H1 (cell line): ENCODE measurements around the gene FBLIM1. TPM values are rescaled to one million over a fixed set of nuclear protein-coding genes. Genes with fewer than 3 reads are reported as not detected.

Source experiments
- CTCF ChIA-PET: fragments of 300-600 bp; sonication (Branson Sonifier 250); formaldehyde crosslinking; loops from one replicate; lab custom pipeline; 2021; ENCODE audit not compliant: partially characterized antibody; lab: Charles Lee
- POLR2A ChIA-PET: fragments of 300-600 bp; sonication (Branson Sonifier 250); formaldehyde crosslinking; loops from one replicate; lab custom pipeline; 2021; ENCODE audit warnings: inconsistent platforms; ENCODE audit not compliant: partially characterized antibody; lab: Charles Lee
- DNase-seq, 2 experiments: peaks; one replicate each; pipeline versions ENCODE4 v3.0.0 to v3.0.0-alpha.2; 2010 to 2022; ENCODE audit warnings: low spot score in 2 of 2, low read depth in 1 of 2, mixed read lengths in 1 of 2
- FAIRE-seq: peaks from 2 replicates; lab custom pipeline; 2011; peaks lifted over from hg19 to GRCh38; lab: Jason Lieb, UNC
- H2AFZ ChIP-seq: 2 replicates; pipeline ENCODE4 v1.8.1; 2012; ENCODE audit warnings: low read length, inconsistent platforms
- H2AK5ac ChIP-seq: 2 replicates; pipeline ENCODE4 v1.6.1; 2013; ENCODE audit warnings: low read depth, low read length
- H2BK120ac ChIP-seq: replicated peaks from 2 replicates; pipeline ENCODE3; 2013; ENCODE audit warnings: low read depth, low read length, inconsistent platforms
- H2BK12ac ChIP-seq: 2 replicates; pipeline ENCODE4 v1.6.1; 2013; ENCODE audit warnings: low read depth, low read length
- H2BK15ac ChIP-seq: 2 replicates; pipeline ENCODE4 v1.6.1; 2013; ENCODE audit warnings: low read length
- H2BK20ac ChIP-seq: 2 replicates; pipeline ENCODE4 v1.6.1; 2013; ENCODE audit warnings: low read length
- H2BK5ac ChIP-seq: 2 replicates; pipeline ENCODE4 v1.6.1; 2013; ENCODE audit warnings: low read depth, low read length
- H3K14ac ChIP-seq: 2 replicates; pipeline ENCODE4 v1.6.1; 2013; ENCODE audit warnings: inconsistent platforms; ENCODE audit not compliant: insufficient read length
- H3K18ac ChIP-seq: 2 replicates; pipeline ENCODE4 v1.6.1; 2013; ENCODE audit warnings: low read length; ENCODE audit errors: extremely low read depth
- H3K23ac ChIP-seq: 2 replicates; pipeline ENCODE4 v1.6.1; 2013; ENCODE audit warnings: inconsistent platforms; ENCODE audit not compliant: insufficient read length
- H3K23me2 ChIP-seq: 2 replicates; pipeline ENCODE4 v1.6.1; 2013; ENCODE audit warnings: low read depth, low read length
- H3K27ac ChIP-seq: 2 replicates; pipeline ENCODE4 v1.6.1; 2011; ENCODE audit warnings: low read depth, low read length, inconsistent platforms
- H3K27me3 ChIP-seq, 4 experiments: replicated peaks in 1 of 4; 1 replicate in 1 of 4; 2 replicates in 3 of 4; pipeline versions ENCODE4 v1.6.1 to v1.8.1; 2011 to 2013; ENCODE audit warnings: low read length in 3 of 4, mild to moderate bottlenecking in 3 of 4, inconsistent platforms in 2 of 4, mixed read lengths in 2 of 4, moderate library complexity in 1 of 4; ENCODE audit not compliant: control insufficient read depth in 3 of 4, insufficient read depth in 3 of 4; ENCODE audit errors: extremely low read depth in 1 of 4
- H3K36me3 ChIP-seq, 4 experiments: 2 replicates each; pipeline versions ENCODE4 v1.6.1 to v1.8.1; 2011 to 2013; ENCODE audit warnings: mild to moderate bottlenecking in 4 of 4, low read length in 3 of 4, moderate library complexity in 2 of 4, control low read depth in 1 of 4, inconsistent platforms in 1 of 4; ENCODE audit not compliant: insufficient read depth in 4 of 4, control insufficient read depth in 2 of 4
- H3K4ac ChIP-seq: replicated peaks from 2 replicates; pipeline ENCODE3; 2013; ENCODE audit warnings: low read length, low read depth, mixed read lengths, inconsistent platforms; ENCODE audit not compliant: insufficient read length
- H3K4me1 ChIP-seq, 4 experiments: replicated peaks in 1 of 4; 1 replicate in 1 of 4; 2 replicates in 3 of 4; pipeline versions ENCODE4 v1.6.1 to v1.8.1; 2011 to 2013; ENCODE audit warnings: low read length in 3 of 4, inconsistent platforms in 2 of 4, mixed read lengths in 1 of 4; ENCODE audit not compliant: insufficient read depth in 4 of 4, control insufficient read depth in 3 of 4
- H3K4me2 ChIP-seq, 2 experiments: 2 replicates each; pipeline versions ENCODE4 v1.6.1 to v1.8.1; 2011 to 2013; ENCODE audit warnings: low read depth in 2 of 2, low read length in 2 of 2, control low read depth in 1 of 2, inconsistent platforms in 1 of 2, mild to moderate bottlenecking in 1 of 2; ENCODE audit not compliant: insufficient read depth in 1 of 2
- H3K4me3 ChIP-seq, 4 experiments: fragments of 200-600, 300-600 bp in 1 of 4; sonication (generic), shearing (Covaris generic), sonication (Bioruptor Twin) in 1 of 4; 2 replicates each; pipeline versions ENCODE4 v1.5.1 to v1.8.1; 2011 to 2016; ENCODE audit warnings: low read length in 4 of 4, low read depth in 3 of 4, control low read depth in 2 of 4, inconsistent platforms in 2 of 4, mild to moderate bottlenecking in 2 of 4, mixed read lengths in 1 of 4, moderate library complexity in 1 of 4; ENCODE audit not compliant: insufficient read depth in 2 of 4; ENCODE audit errors: extremely low read depth in 1 of 4
- H3K56ac ChIP-seq: replicated peaks from 2 replicates; pipeline ENCODE3; 2013; ENCODE audit warnings: low read depth, mild to moderate bottlenecking, mixed read lengths, low read length, inconsistent platforms; ENCODE audit not compliant: insufficient read length
- H3K79me1 ChIP-seq: 2 replicates; pipeline ENCODE4 v1.6.1; 2013; ENCODE audit warnings: low read depth, low read length, control low read depth
- H3K79me2 ChIP-seq, 2 experiments: 2 replicates each; pipeline versions ENCODE4 v1.6.1 to v1.8.1; 2012 to 2013; ENCODE audit warnings: low read length in 2 of 2, mild to moderate bottlenecking in 2 of 2, inconsistent platforms in 1 of 2; ENCODE audit not compliant: insufficient read depth in 2 of 2, control insufficient read depth in 1 of 2
- H3K9ac ChIP-seq, 4 experiments: replicated peaks in 1 of 4; 1 replicate in 1 of 4; 2 replicates in 3 of 4; pipeline versions ENCODE4 v1.6.1 to v1.8.1; 2011 to 2013; ENCODE audit warnings: low read depth in 3 of 4, low read length in 3 of 4, control low read depth in 2 of 4, mild to moderate bottlenecking in 2 of 4, moderate library complexity in 2 of 4, inconsistent platforms in 1 of 4; ENCODE audit errors: extremely low read depth in 1 of 4
- H3K9me3 ChIP-seq, 2 experiments: 2 replicates each; pipeline versions ENCODE4 v1.6.1 to v1.8.1; 2012 to 2013; ENCODE audit warnings: mild to moderate bottlenecking in 2 of 2, moderate library complexity in 2 of 2, control low read depth in 1 of 2, inconsistent platforms in 1 of 2, low read depth in 1 of 2, low read length in 1 of 2, mixed read lengths in 1 of 2; ENCODE audit not compliant: insufficient read depth in 2 of 2
- H4K20me1 ChIP-seq, 2 experiments: replicated peaks in 1 of 2; 2 replicates each; pipeline versions ENCODE3 to v1.8.1; 2011 to 2013; ENCODE audit warnings: inconsistent platforms in 2 of 2, low read length in 2 of 2, mild to moderate bottlenecking in 1 of 2; ENCODE audit not compliant: insufficient read depth in 2 of 2, control insufficient read depth in 1 of 2
- H4K5ac ChIP-seq: 2 replicates; pipeline ENCODE4 v1.6.1; 2013; ENCODE audit warnings: low read length, low read depth, mixed read lengths, inconsistent platforms; ENCODE audit not compliant: insufficient read length
- H4K8ac ChIP-seq: 2 replicates; pipeline ENCODE4 v1.8.0; 2013; ENCODE audit warnings: mild to moderate bottlenecking, moderate library complexity, low read length, inconsistent platforms; ENCODE audit not compliant: insufficient read depth; ENCODE audit errors: extremely low read depth
- H4K91ac ChIP-seq: replicated peaks from 2 replicates; pipeline ENCODE3; 2013; ENCODE audit warnings: low read length, mixed read lengths, inconsistent platforms; ENCODE audit not compliant: insufficient read length
- BRCA1 ChIP-seq: IDR thresholded peaks from 2 replicates; pipeline ENCODE4 v1.6.1; 2012; ENCODE audit warnings: low read depth, low read length, improper control_type of control experiment
- CHD2 ChIP-seq: IDR thresholded peaks from 2 replicates; pipeline ENCODE4 v1.6.1; 2012; ENCODE audit warnings: low read length, improper control_type of control experiment
- CTCF ChIP-seq, 3 experiments: IDR thresholded peaks; 1 replicate in 2 of 3; 2 replicates in 1 of 3; pipeline versions ENCODE4 v1.5.1 to v1.6.1; 2011; ENCODE audit warnings: low read length in 3 of 3, mild to moderate bottlenecking in 3 of 3, inconsistent platforms in 2 of 3, low read depth in 1 of 3, moderate library complexity in 1 of 3; ENCODE audit not compliant: insufficient read depth in 1 of 3; ENCODE audit errors: control extremely low read depth in 1 of 3
- KDM4A ChIP-seq: IDR thresholded peaks from one replicate; pipeline ENCODE4 v1.7.1; 2012; ENCODE audit warnings: low read depth, mild to moderate bottlenecking, moderate library complexity, low read length, inconsistent platforms; ENCODE audit not compliant: severe bottlenecking
- RXRA ChIP-seq: IDR thresholded peaks from 2 replicates; pipeline ENCODE4 v1.6.1; 2011; ENCODE audit warnings: low read depth, mild to moderate bottlenecking, low read length, moderate library complexity; ENCODE audit not compliant: insufficient read depth
- SAP30 ChIP-seq: fragments of 300-600 bp; sonication (generic); IDR thresholded peaks from 2 replicates; pipeline ENCODE4 v1.7.1; 2012; ENCODE audit warnings: low read length, moderate library complexity, mild to moderate bottlenecking, inconsistent platforms; ENCODE audit not compliant: insufficient read depth, insufficient replicate concordance
- TCF12 ChIP-seq: IDR thresholded peaks from 2 replicates; pipeline ENCODE4 v1.6.1; 2011; ENCODE audit warnings: low read depth, mild to moderate bottlenecking, low read length
- YY1 ChIP-seq: IDR thresholded peaks from 2 replicates; pipeline ENCODE4 v1.6.1; 2011; ENCODE audit warnings: low read depth, mild to moderate bottlenecking, low read length
- WGBS, 2 experiments: shearing (Covaris generic) in 1 of 2; methylation state at CpG; one replicate each; pipeline versions ENCODE4 v1.1.6 to v1.1.7; 2013 to 2015; ENCODE audit warnings: low lambda C conversion rate in 2 of 2, mixed read lengths in 2 of 2, inconsistent platforms in 1 of 2, low coverage in 1 of 2, missing lambda C conversion rate in 1 of 2; ENCODE audit not compliant: insufficient replicate concordance in 2 of 2, insufficient coverage in 1 of 2, insufficient read length in 1 of 2; ENCODE audit errors: extremely low coverage in 1 of 2, missing lambda C conversion rate in 1 of 2; 5-methylcytosine and 5-hydroxymethylcytosine counted together
- polyA plus RNA-seq, 7 experiments: library from polyadenylated mRNA; depleted of rRNA in 3 of 7; stranded (reverse) in 5 of 7; unstranded in 2 of 7; fragments of >200 nt in 5 of 7; fragments of 200-250 nt in 2 of 7; gene quantifications; 1 replicate in 5 of 7; 2 replicates in 1 of 7; 4 replicates in 1 of 7; pipeline versions ENCODE4 v1.2.1 to v1.2.3, GENCODE V29; 2011 to 2013; ENCODE audit warnings: missing spikeins in 2 of 7, mixed read lengths in 2 of 7
- total RNA-seq: library from RNA; stranded (reverse); fragmentation: NEBNext Ultra II Directional; extraction: Animal tissue kit (Norgen Biotek cat#: 25700); gene quantifications from 2 replicates; pipeline ENCODE4 v1.2.1, GENCODE V29; 2021
- TF ChIP-seq, protein P1 (sequence below): IDR thresholded peaks from 2 replicates; pipeline ENCODE4 v1.6.1; 2012; ENCODE audit warnings: low read length, inconsistent platforms

The FBLIM1 gene
- total and polyA plus RNA-seq, 2 of the 8 experiments (the other 6 are each of a cell fraction or from before 2014, with no cell fraction given) = 66.6 to 66.7 TPM

- H2BK5ac ChIP-seq = no peak overlapping the region
- ChIA-PET CTCF (interaction anchor here (2.7 kb wide), 1 partner anchor 10 kb away, joined by 15 read pairs; no protein-coding TSS in a partner anchor), POLR2A (interaction anchor here (0.6 kb wide), 1 partner anchor 149 kb away, joined by 3 read pairs; no protein-coding TSS in a partner anchor)
- no peak overlapping the region for H3K4me2 ChIP-seq
- H2BK12ac ChIP-seq = no peak overlapping the region
- H3K9me3 ChIP-seq = no peaks in the 10 kb centered on the region
- H2BK120ac ChIP-seq = no peak overlapping the region
- no peak for DNase-seq
- H2BK15ac ChIP-seq = no peak overlapping the region
- H3K23ac ChIP-seq = no peak overlapping the region
- no peaks in the 10 kb centered on the region for H3K4me1 ChIP-seq
- no peak overlapping the region for H4K5ac ChIP-seq
- H4K8ac ChIP-seq = no peak overlapping the region; the same call in 1 of the 2 replicates
- 86% methylated on average over 3 of the region's 3 CpGs; no CpG with 5 or more reads in 1 of the 2 experiments for WGBS, 2 experiments
- no peaks in the 10 kb centered on the region for H3K23me2 ChIP-seq
- H3K4me3 ChIP-seq = no peak overlapping the region
- no peaks in the 10 kb centered on the region for H3K79me2 ChIP-seq
- H2BK20ac ChIP-seq = no peak overlapping the region
- FAIRE-seq = no peak
- no peak overlapping the region for H2AK5ac ChIP-seq
- no peaks in the 10 kb centered on the region for H3K79me1 ChIP-seq
- H3K18ac ChIP-seq = no peak overlapping the region
- no peak overlapping the region for H3K9ac ChIP-seq
- H4K20me1 ChIP-seq = peaks cover 0 to under 1% of the 10 kb centered on the region in 2 experiments
- no peaks in the 10 kb centered on the region; a peak in 1 of 7 replicates for H3K27me3 ChIP-seq
- H3K36me3 ChIP-seq = peaks cover 0 to 14% (median 6%) of the 10 kb centered on the region in 4 experiments; a peak in 4 of 8 replicates
- no peak overlapping the region for H4K91ac ChIP-seq
- no peak overlapping the region for H3K4ac ChIP-seq
- no peak overlapping the region for H3K14ac ChIP-seq
- H3K56ac ChIP-seq = no peak overlapping the region
- no peak overlapping the region for H2AFZ ChIP-seq
- H3K27ac ChIP-seq = no peak overlapping the region
- TF ChIP-seq CTCF (IDR thresholded peaks at IDR 0.05; ENCODE audit: control extremely low read depth in 1 of 3, insufficient read depth in 1 of 3, low read depth in 1 of 3, low read length in 3 of 3) (no peak), KDM4A (no peak), RXRA (no peak), SAP30 (no peak), CHD2 (no peak), YY1 (no peak), TCF12 (no peak), BRCA1 (no peak)
- TF ChIP-seq, protein P1, sequence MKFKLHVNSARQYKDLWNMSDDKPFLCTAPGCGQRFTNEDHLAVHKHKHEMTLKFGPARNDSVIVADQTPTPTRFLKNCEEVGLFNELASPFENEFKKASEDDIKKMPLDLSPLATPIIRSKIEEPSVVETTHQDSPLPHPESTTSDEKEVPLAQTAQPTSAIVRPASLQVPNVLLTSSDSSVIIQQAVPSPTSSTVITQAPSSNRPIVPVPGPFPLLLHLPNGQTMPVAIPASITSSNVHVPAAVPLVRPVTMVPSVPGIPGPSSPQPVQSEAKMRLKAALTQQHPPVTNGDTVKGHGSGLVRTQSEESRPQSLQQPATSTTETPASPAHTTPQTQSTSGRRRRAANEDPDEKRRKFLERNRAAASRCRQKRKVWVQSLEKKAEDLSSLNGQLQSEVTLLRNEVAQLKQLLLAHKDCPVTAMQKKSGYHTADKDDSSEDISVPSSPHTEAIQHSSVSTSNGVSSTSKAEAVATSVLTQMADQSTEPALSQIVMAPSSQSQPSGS = no peak
These were observed 37.7 kb upstream of the FBLIM1 start for GRCh38 chr1:15720861-15721260.
